Erythroblast (primary cell): ENCODE data around the gene MAP2K7.
A peak's percentile ranks its signal among the peaks of the same experiment; 100 is the strongest.

Experiments
- GATA1 ChIP-seq: IDR thresholded peaks from 2 replicates; pipeline ENCODE4 v1.6.1; 2011; ENCODE audit warnings: low read depth, mild to moderate bottlenecking, control low read depth, low read length, moderate library complexity
- POLR2A ChIP-seq: IDR thresholded peaks from 2 replicates; pipeline ENCODE4 v1.6.1; 2011; ENCODE audit warnings: mild to moderate bottlenecking, low read length

- TF ChIP-seq POLR2A = peak; percentile 89
- no peak for TF ChIP-seq GATA1
Measured at GRCh38 chr19:7903244-7904073, at the start of gene MAP2K7.
